ENCODE data around the gene SYNJ2.

DNA sequence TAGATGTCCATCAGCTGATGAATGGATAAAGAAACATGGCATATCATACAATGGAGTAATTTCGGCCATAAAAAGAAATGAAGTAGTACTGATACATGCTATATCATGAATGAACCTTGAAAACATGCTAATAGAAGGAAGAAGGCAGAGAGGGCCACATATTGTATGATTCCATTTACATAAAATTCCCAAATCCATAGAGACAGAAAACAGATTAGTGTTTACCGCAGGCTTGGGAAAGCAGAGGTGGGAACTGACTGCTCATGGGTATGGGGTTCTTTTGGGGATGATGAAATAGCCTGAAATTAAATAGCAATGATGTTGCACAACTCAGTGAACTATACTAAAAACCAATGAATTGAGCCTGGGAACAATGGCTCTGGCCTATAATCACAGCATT lies 128.1 kb downstream of the SYNJ2 start:
- TF ChIP-seq CTCF (IDR thresholded peaks at IDR 0.05; ENCODE audit: extremely low read depth in 1 of 2, insufficient read depth in 1 of 2, low read depth in 1 of 2, low read length in 2 of 2) (no peak), FOS (IDR thresholded peaks at IDR 0.05; ENCODE audit: borderline replicate concordance, insufficient read depth, low read length) (no peak), POLR2AphosphoS5 (IDR thresholded peaks at IDR 0.05; ENCODE audit: insufficient read depth, low read depth, low read length) (no peak), EZH2 (IDR thresholded peaks at IDR 0.05; ENCODE audit: borderline replicate concordance, low read depth, low read length, severe bottlenecking) (no peak)
